ENCODE measurements around the gene ARHGEF7.
"Not testable (repeated sequence)": the region's sequence is repeated elsewhere in the genome, so short reads cannot be mapped to it uniquely, and the experiment has no call there.

The ARHGEF7 gene

DNA sequence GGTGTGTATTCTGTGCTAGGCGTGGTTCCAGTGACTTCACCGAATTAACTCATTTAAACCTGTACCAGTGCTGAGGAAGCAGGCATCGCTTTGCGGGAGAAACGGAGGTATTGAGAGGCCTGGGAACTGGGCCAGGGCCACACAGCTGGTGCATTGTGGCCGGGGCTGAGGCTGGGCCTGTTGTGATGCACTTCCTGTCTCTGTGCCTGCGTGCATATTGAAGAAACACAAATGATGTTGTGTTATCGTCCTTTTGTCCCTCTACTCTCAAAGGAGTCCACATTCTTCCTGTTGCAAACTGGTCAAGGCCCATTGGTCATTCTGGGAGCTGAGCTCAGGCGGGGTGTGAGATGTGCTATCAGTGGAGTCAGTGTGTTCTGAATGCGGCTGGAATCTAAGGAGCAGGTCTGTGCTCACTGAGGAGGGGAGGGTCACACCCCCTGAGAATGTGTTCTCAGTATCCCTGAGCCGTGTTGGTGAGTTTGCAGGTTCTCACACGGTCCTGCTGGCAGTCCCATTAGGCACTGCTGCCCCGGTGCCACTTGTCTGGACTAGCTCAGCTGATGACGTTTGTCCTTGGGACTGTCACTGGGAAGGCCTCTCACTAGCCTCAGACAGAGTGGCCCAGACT, 62.1 kb downstream of the ARHGEF7 start:
- DNase-seq (ENCODE audit: insufficient read length) = no peak
- FAIRE-seq = no peak
- TF ChIP-seq POLR2AphosphoS5 (IDR thresholded peaks at IDR 0.05; ENCODE audit: low read depth, low read length) = no peak
- no peak for TF ChIP-seq POLR2A (IDR thresholded peaks at IDR 0.05; ENCODE audit: low read depth, low read length)
- no peak for TF ChIP-seq TAF1 (IDR thresholded peaks at IDR 0.05; ENCODE audit: borderline replicate concordance, low read depth, low read length)

- no peak for DNase-seq (ENCODE audit: insufficient read length)
- no peak for FAIRE-seq
- no peak for TF ChIP-seq POLR2AphosphoS5 (IDR thresholded peaks at IDR 0.05; ENCODE audit: low read depth, low read length)
- TF ChIP-seq POLR2A (IDR thresholded peaks at IDR 0.05; ENCODE audit: low read depth, low read length) = no peak
- no peak for TF ChIP-seq TAF1 (IDR thresholded peaks at IDR 0.05; ENCODE audit: borderline replicate concordance, low read depth, low read length)
These were observed 62.8 kb downstream of the ARHGEF7 start for GRCh38 chr13:111177921-111178320.

GRCh38 chr13:111178402-111178801, 63.3 kb downstream of the ARHGEF7 start:
- no peak for DNase-seq (ENCODE audit: insufficient read length)
- no peak for FAIRE-seq
- TF ChIP-seq TAF1 (IDR thresholded peaks at IDR 0.05; ENCODE audit: borderline replicate concordance, low read depth, low read length) (no peak), POLR2AphosphoS5 (IDR thresholded peaks at IDR 0.05; ENCODE audit: low read depth, low read length) (no peak), POLR2A (IDR thresholded peaks at IDR 0.05; ENCODE audit: low read depth, low read length) (no peak)

GRCh38 chr13:111179908-111180760, 65.0 kb downstream of the ARHGEF7 start:
- no peak for TF ChIP-seq POLR2AphosphoS5 (IDR thresholded peaks at IDR 0.05; ENCODE audit: low read depth, low read length)
- TF ChIP-seq TAF1 (IDR thresholded peaks at IDR 0.05; ENCODE audit: borderline replicate concordance, low read depth, low read length) = no peak
- FAIRE-seq (no peak), DNase-seq (ENCODE audit: insufficient read length) (no peak)

GRCh38 chr13:111181977-111182376, 66.9 kb downstream of the ARHGEF7 start:
- TF ChIP-seq POLR2A (IDR thresholded peaks at IDR 0.05; ENCODE audit: low read depth, low read length) (no peak), POLR2AphosphoS5 (IDR thresholded peaks at IDR 0.05; ENCODE audit: low read depth, low read length) (no peak), TAF1 (IDR thresholded peaks at IDR 0.05; ENCODE audit: borderline replicate concordance, low read depth, low read length) (no peak)
- DNase-seq (ENCODE audit: insufficient read length) = no peak

DNA sequence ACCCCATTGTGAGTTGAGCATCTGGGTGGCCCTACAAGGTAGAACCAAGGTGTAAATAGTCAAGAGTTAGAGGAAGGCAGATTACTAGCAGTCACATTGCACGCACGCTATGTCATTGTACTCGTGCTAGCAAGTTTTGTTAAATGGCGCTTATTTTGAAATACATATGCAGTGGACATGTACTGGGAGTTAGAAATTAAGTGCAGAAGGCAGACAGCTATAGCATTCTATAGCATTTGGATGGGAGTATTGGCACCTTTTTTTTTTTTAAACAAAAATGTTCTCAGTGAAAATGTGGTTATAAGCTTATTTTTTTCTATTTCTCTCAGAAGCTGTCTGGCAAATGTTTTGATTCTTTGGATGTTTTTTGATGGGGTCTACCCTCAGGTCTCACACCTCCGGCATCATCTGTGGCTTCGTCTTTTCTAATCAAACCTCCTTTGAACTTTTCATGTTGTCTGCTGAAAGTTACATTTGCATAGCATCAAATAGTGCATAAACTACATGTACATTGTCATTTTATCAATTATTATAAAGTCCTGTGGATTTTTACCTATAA, 68.1 kb downstream of the ARHGEF7 start:
- FAIRE-seq = no peak

More at GRCh38 chr13:111181977-111182376, 66.9 kb downstream of the ARHGEF7 start:
- no peak for FAIRE-seq

DNA sequence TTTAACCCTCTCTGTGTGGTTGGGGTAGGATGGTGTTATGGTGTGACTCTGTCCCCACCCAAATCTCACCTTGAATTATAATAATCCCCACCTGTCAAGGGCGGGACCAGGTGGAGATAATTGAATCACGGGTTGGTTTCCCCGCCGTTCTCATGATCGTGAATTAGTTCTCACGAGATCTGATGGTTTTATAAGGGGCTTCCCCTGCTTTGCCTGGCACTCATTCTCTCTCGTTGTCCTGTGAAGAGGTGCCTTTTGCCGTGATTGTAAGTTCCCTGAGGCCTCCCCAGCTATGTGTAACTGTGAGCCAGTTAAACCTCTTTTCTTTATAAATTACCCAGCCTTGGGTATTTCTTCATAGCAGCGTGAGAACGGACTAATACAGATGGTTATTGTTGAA, 68.8 kb downstream of the ARHGEF7 start:
- TF ChIP-seq POLR2AphosphoS5 (IDR thresholded peaks at IDR 0.05; ENCODE audit: low read depth, low read length) (no peak), POLR2A (IDR thresholded peaks at IDR 0.05; ENCODE audit: low read depth, low read length) (no peak; the same call in 1 of the 2 replicates), TAF1 (IDR thresholded peaks at IDR 0.05; ENCODE audit: borderline replicate concordance, low read depth, low read length) (0 out of 2 replicates have a peak, but pooled peaks have one; percentile 39)
- FAIRE-seq (peak; percentile 77), DNase-seq (ENCODE audit: insufficient read length) (no peak)

More for the DNA sequence above, 68.1 kb downstream of the ARHGEF7 start:
- TF ChIP-seq POLR2A (IDR thresholded peaks at IDR 0.05; ENCODE audit: low read depth, low read length) (no peak), TAF1 (IDR thresholded peaks at IDR 0.05; ENCODE audit: borderline replicate concordance, low read depth, low read length) (no peak), POLR2AphosphoS5 (IDR thresholded peaks at IDR 0.05; ENCODE audit: low read depth, low read length) (no peak)
- DNase-seq (ENCODE audit: insufficient read length) = no peak

GRCh38 chr13:111184458-111185401, 69.6 kb downstream of the ARHGEF7 start:
- FAIRE-seq = peak; percentile 93
- TF ChIP-seq POLR2A (IDR thresholded peaks at IDR 0.05; ENCODE audit: low read depth, low read length) (peak; percentile 51), TAF1 (IDR thresholded peaks at IDR 0.05; ENCODE audit: borderline replicate concordance, low read depth, low read length) (0 out of 2 replicates have a peak, but pooled peaks have one; percentile 7), POLR2AphosphoS5 (IDR thresholded peaks at IDR 0.05; ENCODE audit: low read depth, low read length) (peak; percentile 73)
- DNase-seq (ENCODE audit: insufficient read length) = peak; percentile 58

DNA sequence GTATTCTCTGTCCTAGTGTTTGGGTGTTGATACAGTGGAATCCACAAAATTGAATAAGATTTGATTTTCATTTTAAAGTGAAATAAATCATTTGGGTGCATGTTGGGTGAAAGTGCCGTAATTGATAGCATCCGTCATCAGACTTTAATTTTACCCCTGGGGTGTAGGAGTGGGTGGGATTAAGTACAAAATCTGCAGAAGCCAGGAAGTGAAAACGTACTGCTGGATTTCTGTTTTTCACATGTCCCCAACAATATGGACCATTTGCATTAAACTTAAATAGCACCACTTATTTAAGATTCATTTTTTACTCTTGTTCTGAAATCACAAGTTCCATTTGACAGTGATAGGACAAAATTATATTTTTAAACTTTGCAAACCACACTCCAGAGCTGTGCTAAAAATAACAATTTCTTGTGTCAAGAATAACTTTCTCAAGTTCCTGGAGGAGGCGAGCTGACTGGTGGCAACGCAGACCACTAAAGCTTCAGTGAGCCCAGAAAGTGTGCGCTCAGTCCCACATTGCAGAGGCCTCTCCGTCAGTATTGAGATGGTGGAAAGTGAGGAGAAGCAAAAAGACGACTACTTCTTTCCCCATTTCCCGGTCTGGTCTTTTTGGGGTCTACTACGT, 71.3 kb downstream of the ARHGEF7 start:
- TF ChIP-seq POLR2A (IDR thresholded peaks at IDR 0.05; ENCODE audit: low read depth, low read length) (no peak), POLR2AphosphoS5 (IDR thresholded peaks at IDR 0.05; ENCODE audit: low read depth, low read length) (no peak), TAF1 (IDR thresholded peaks at IDR 0.05; ENCODE audit: borderline replicate concordance, low read depth, low read length) (no peak)
- FAIRE-seq (peak; percentile 54), DNase-seq (ENCODE audit: insufficient read length) (no peak)

GRCh38 chr13:111187960-111188541, 72.9 kb downstream of the ARHGEF7 start:
- DNase-seq (ENCODE audit: insufficient read length) = no peak
- peak; percentile 94 for FAIRE-seq
- TF ChIP-seq POLR2AphosphoS5 (IDR thresholded peaks at IDR 0.05; ENCODE audit: low read depth, low read length) (peak; percentile 28; the same call in 1 of the 2 replicates), TAF1 (IDR thresholded peaks at IDR 0.05; ENCODE audit: borderline replicate concordance, low read depth, low read length) (no peak)

DNA sequence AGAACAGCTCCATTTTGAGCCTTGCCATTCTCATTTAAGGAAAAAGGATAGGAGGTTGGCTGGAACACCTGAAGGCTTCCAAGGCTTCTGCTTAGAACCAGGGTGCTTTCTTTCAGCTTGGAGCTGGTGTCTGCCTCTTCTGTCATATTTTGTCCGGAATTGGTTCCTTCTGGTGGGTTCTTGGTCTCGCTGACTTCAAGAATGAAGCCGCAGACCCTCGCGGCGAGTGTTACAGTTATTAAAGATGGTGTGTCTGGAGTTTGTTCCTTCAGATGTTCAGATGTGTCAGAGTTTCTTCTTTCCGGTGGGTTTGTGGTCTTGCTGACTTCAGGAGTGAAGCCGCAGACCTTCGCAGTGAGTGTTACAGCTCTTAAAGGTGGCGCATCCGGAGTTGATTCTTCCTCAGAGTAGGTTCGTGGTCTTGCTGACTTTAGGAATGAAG, 74.0 kb downstream of the ARHGEF7 start:
- FAIRE-seq = peak; percentile 50
- not testable (repeated sequence) for DNase-seq (ENCODE audit: insufficient read length)

DNA sequence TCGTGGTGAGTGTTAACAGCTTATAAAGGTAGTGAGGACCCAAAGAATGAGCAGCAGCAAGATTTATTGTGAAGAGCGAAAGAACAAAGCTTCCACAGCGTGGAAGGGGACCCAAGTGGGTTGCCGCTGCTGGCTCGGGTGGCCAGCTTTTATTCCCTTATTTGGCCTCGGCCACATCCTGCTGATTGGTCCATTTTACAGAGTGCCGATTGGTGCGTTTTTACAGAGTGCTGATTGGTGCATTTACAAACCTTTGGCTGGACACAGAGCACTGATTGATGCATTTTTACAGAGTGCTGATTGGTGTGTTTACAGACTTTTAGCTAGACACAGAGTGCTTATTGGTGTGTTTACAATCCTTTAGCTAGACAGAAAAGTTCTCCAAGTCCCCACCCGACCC, 74.4 kb downstream of the ARHGEF7 start:
- FAIRE-seq = peak; percentile 30
- DNase-seq (ENCODE audit: insufficient read length) = not testable (repeated sequence)

DNA sequence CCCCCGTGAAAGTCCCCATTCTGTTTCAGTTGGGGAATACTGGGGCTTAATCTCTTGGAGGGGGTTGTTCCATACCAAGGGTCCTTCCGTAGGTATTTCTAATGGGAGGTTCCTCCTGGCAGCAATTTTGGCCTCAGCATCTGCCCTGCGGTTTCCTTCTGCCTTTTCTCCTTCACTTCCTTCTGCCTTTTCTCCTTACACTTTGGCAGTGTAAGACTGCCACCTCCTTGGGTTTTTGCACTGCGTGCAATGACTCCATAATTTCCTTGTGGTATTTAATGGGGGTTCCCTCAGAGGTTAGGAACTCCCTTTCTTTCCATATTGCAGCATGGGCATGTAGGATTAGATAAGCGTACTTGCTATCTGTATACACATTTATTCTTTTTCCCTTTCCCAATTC, 78.1 kb downstream of the ARHGEF7 start:
- FAIRE-seq; DNase-seq (ENCODE audit: insufficient read length): not testable (repeated sequence)

GRCh38 chr13:111194651-111195050, 79.5 kb downstream of the ARHGEF7 start:
- DNase-seq (ENCODE audit: insufficient read length); FAIRE-seq: not testable (repeated sequence)
